Stimulated activated CD4-positive, alpha-beta T cell treated with anti-CD3 and anti-CD28 coated beads, Interleukin-12 subunit alpha, Interleukin-12 subunit beta, amount 100 ng/mL, for 48 hours (primary cell): ENCODE results near the gene CDK11B.

Source experiments
- DNase-seq, 3 donors: peaks; one replicate each; pipeline ENCODE4 v3.0.0-alpha.2; 2020; ENCODE audit warnings: low read depth in 2 of 3, low spot score in 1 of 3

The CDK11B gene

GRCh38 chr1:1617516-1617915, 41.3 kb downstream of the CDK11B start:
- no peak for DNase-seq

GRCh38 chr1:1616838-1617237, 42.0 kb downstream of the CDK11B start:
- DNase-seq, result no peak

- DNase-seq, result no peak
Observed at GRCh38 chr1:1616045-1616790, 42.6 kb downstream of the CDK11B start.

GRCh38 chr1:1615256-1616044, 43.4 kb downstream of the CDK11B start, which contains the start of gene MIB2:
MIB2 (plus strand) TSS chr1:1615500; CDS start chr1:1623453, 7,953 bp downstream.
- DNase-seq, result peak; percentile 95 to 97 (median 95)

- no peak for DNase-seq
Observed at GRCh38 chr1:1614954-1615255, 43.9 kb downstream of the CDK11B start.

- peak; percentile 36 to 53 (median 46) for DNase-seq
Observed at GRCh38 chr1:1614204-1614953, 44.4 kb downstream of the CDK11B start.

GRCh38 chr1:1613509-1614082, 45.2 kb downstream of the CDK11B start:
- no peak for DNase-seq

GRCh38 chr1:1612104-1612400, 46.8 kb downstream of the CDK11B start:
- no peak for DNase-seq

GRCh38 chr1:1610796-1611195, 48.0 kb downstream of the CDK11B start:
- no peak for DNase-seq

GRCh38 chr1:1609822-1610485, 48.9 kb downstream of the CDK11B start:
- DNase-seq, result no peak

- DNase-seq, result no peak
Observed at GRCh38 chr1:1606232-1606631, 52.6 kb downstream of the CDK11B start.

- no peak for DNase-seq
Observed at GRCh38 chr1:1605724-1606123, 53.1 kb downstream of the CDK11B start.

GRCh38 chr1:1605034-1605591, 53.7 kb downstream of the CDK11B start:
- DNase-seq, result no peak

GRCh38 chr1:1604374-1605033, 54.3 kb downstream of the CDK11B start:
- DNase-seq, result no peak

GRCh38 chr1:1603671-1604373, 55.0 kb downstream of the CDK11B start:
- DNase-seq, result no peak

GRCh38 chr1:1602968-1603506, 55.8 kb downstream of the CDK11B start:
- no peak for DNase-seq

GRCh38 chr1:1602304-1602967, 56.4 kb downstream of the CDK11B start:
- no peak for DNase-seq

- no peak for DNase-seq
Observed at GRCh38 chr1:1601564-1602303, 57.1 kb downstream of the CDK11B start.
